ENCODE measurements around the gene APPL1.

APPL1 gene

GRCh38 chr3:57227204-57227929 lies at the start of gene APPL1:
APPL1 (plus strand) TSS chr3:57227729; CDS start chr3:57227884, 155 bp downstream.
- peak; percentile 69 to 75 for DNase-seq (ENCODE audit: low read depth in 2 of 2, low spot score in 1 of 2)

GRCh38 chr3:57179580-57180410 lies 47.7 kb upstream of the APPL1 start:
- DNase-seq (ENCODE audit: low read depth in 2 of 2, low spot score in 1 of 2), result no peak

GRCh38 chr3:57184526-57184925 lies 43.0 kb upstream of the APPL1 start:
- no peak for DNase-seq (ENCODE audit: low read depth in 2 of 2, low spot score in 1 of 2)

GRCh38 chr3:57192028-57192427 lies 35.5 kb upstream of the APPL1 start:
- no peak for DNase-seq (ENCODE audit: low read depth in 2 of 2, low spot score in 1 of 2)

GRCh38 chr3:57194641-57195040 lies 32.9 kb upstream of the APPL1 start:
- DNase-seq (ENCODE audit: low read depth in 2 of 2, low spot score in 1 of 2), result no peak

GRCh38 chr3:57199895-57200297 lies 27.6 kb upstream of the APPL1 start, which contains the start of gene HESX1:
HESX1 (minus strand) TSS chr3:57199978; CDS start chr3:57199918, 60 bp downstream.
- DNase-seq (ENCODE audit: low read depth in 2 of 2, low spot score in 1 of 2), result no peak

- no peak for DNase-seq (ENCODE audit: low read depth in 2 of 2, low spot score in 1 of 2)
Measured at GRCh38 chr3:57206423-57206822, 21.1 kb upstream of the APPL1 start.

- no peak for DNase-seq (ENCODE audit: low read depth in 2 of 2, low spot score in 1 of 2)
Measured at GRCh38 chr3:57221883-57222282, 5.6 kb upstream of the APPL1 start.

- no peak for DNase-seq (ENCODE audit: low read depth in 2 of 2, low spot score in 1 of 2)
Measured at GRCh38 chr3:57224856-57225255, 2.7 kb upstream of the APPL1 start.

- no peak for DNase-seq (ENCODE audit: low read depth in 2 of 2, low spot score in 1 of 2)
Measured at GRCh38 chr3:57226176-57226575, 1.4 kb upstream of the APPL1 start.

GRCh38 chr3:57227930-57228751 lies 612 bp downstream of the APPL1 start:
- peak; percentile 6 to 9 for DNase-seq (ENCODE audit: low read depth in 2 of 2, low spot score in 1 of 2)

- DNase-seq (ENCODE audit: low read depth in 2 of 2, low spot score in 1 of 2), result no peak
Measured at GRCh38 chr3:57230006-57230405, 2.5 kb downstream of the APPL1 start.

GRCh38 chr3:57233799-57234198 lies 6.3 kb downstream of the APPL1 start:
- DNase-seq (ENCODE audit: low read depth in 2 of 2, low spot score in 1 of 2), result no peak

GRCh38 chr3:57234613-57235575 lies 7.4 kb downstream of the APPL1 start:
- no peak for DNase-seq (ENCODE audit: low read depth in 2 of 2, low spot score in 1 of 2)

GRCh38 chr3:57244946-57245345 lies 17.4 kb downstream of the APPL1 start:
- DNase-seq (ENCODE audit: low read depth in 2 of 2, low spot score in 1 of 2), result no peak

- DNase-seq (ENCODE audit: low read depth in 2 of 2, low spot score in 1 of 2), result no peak
Measured at GRCh38 chr3:57252404-57252803, 24.9 kb downstream of the APPL1 start.

- no peak for DNase-seq (ENCODE audit: low read depth in 2 of 2, low spot score in 1 of 2)
Measured at GRCh38 chr3:57256844-57257243, 29.3 kb downstream of the APPL1 start.

GRCh38 chr3:57257678-57258077 lies 30.1 kb downstream of the APPL1 start:
- DNase-seq (ENCODE audit: low read depth in 2 of 2, low spot score in 1 of 2), result no peak

GRCh38 chr3:57261119-57261518 lies 33.6 kb downstream of the APPL1 start:
- no peak for DNase-seq (ENCODE audit: low read depth in 2 of 2, low spot score in 1 of 2)

GRCh38 chr3:57261929-57262328 lies 34.4 kb downstream of the APPL1 start:
- no peak for DNase-seq (ENCODE audit: low read depth in 2 of 2, low spot score in 1 of 2)
